Natural killer cell (primary cell): Measurements from ENCODE around the gene GCSAML. TPM values are rescaled to one million over a fixed set of nuclear protein-coding genes. Genes with fewer than 3 reads are reported as not detected.

Experiments
- ATAC-seq, 3 donors: fragments of 150-1000 bp in 2 of 3; fragments of 200-7000 bp in 1 of 3; cut with Tn5 transposase; 1 replicate in 1 of 3; 2 replicates in 2 of 3; pipeline ENCODE4 v1.10.0; 2021; ENCODE audit warnings: mild to moderate bottlenecking in 2 of 3, moderate library complexity in 2 of 3
- DNase-seq, 2 donors: peaks; one replicate each; pipeline versions ENCODE4 v3.0.0 to v3.0.0-alpha.2; 2013 to 2021; ENCODE audit warnings: mixed read lengths in 1 of 2
- H3K27ac ChIP-seq: one replicate; pipeline ENCODE4 v1.5.1; 2013; ENCODE audit warnings: mild to moderate bottlenecking, low read length
- H3K27me3 ChIP-seq: one replicate; pipeline ENCODE4 v1.6.1; 2013; ENCODE audit warnings: low read length; ENCODE audit not compliant: control insufficient read depth, insufficient read depth
- H3K36me3 ChIP-seq: one replicate; pipeline ENCODE4 v1.6.1; 2013; ENCODE audit warnings: low read length; ENCODE audit not compliant: control insufficient read depth, insufficient read depth
- H3K4me1 ChIP-seq: one replicate; pipeline ENCODE4 v1.6.1; 2013; ENCODE audit warnings: low read length; ENCODE audit not compliant: control insufficient read depth, insufficient read depth
- H3K4me3 ChIP-seq: one replicate; pipeline ENCODE4 v1.5.1; 2013; ENCODE audit warnings: low read length
- H3K9me3 ChIP-seq: one replicate; pipeline ENCODE4 v1.6.1; 2013; ENCODE audit warnings: low read length; ENCODE audit not compliant: control insufficient read depth, insufficient read depth
- H3K27ac Mint-ChIP-seq, 2 donors: one replicate each; pipeline ENCODE4 v1.8.0; 2022; ENCODE audit warnings: mild to moderate bottlenecking in 2 of 2, mixed read lengths in 2 of 2, moderate library complexity in 1 of 2
- H3K27me3 Mint-ChIP-seq, 2 donors: one replicate each; pipeline ENCODE4 v1.8.0; 2022; ENCODE audit warnings: low read depth in 2 of 2, mixed read lengths in 2 of 2
- H3K36me3 Mint-ChIP-seq: one replicate; pipeline ENCODE4 v1.8.0; 2022; ENCODE audit warnings: mixed read lengths
- H3K4me1 Mint-ChIP-seq, 2 donors: one replicate each; pipeline ENCODE4 v1.8.0; 2022; ENCODE audit warnings: mixed read lengths in 2 of 2
- H3K4me3 Mint-ChIP-seq: one replicate; pipeline ENCODE4 v1.8.0; 2022; ENCODE audit warnings: mild to moderate bottlenecking, moderate library complexity, mixed read lengths
- H3K9me3 Mint-ChIP-seq, 2 donors: one replicate each; pipeline ENCODE4 v1.8.0; 2022; ENCODE audit warnings: mixed read lengths in 2 of 2
- CTCF ChIP-seq: fragments of 200-600 bp; IDR thresholded peaks from one replicate; pipeline ENCODE4 v1.8.0; 2022; ENCODE audit warnings: antibody characterized with exemption
- WGBS: methylation state at CpG from one replicate; pipeline ENCODE4 v1.1.7; 2013; ENCODE audit warnings: missing lambda C conversion rate; ENCODE audit not compliant: insufficient coverage; 5-methylcytosine and 5-hydroxymethylcytosine counted together
- intact Hi-C: fragments of 100-400 bp; cut with micrococcal nuclease; formaldehyde crosslinking; loops from one replicate; pipeline ENCODE4 v1.14.2; 2022
- total RNA-seq, 4 donors: library from RNA; stranded (reverse); fragments of 120-200 nt in 1 of 4; gene quantifications; one replicate each; pipeline versions ENCODE4 v1.2.3 to v1.2.4, GENCODE V29; 2013 to 2022

GCSAML gene
- 10 to 100 TPM in 1 of 3 donors, 1 to 10 TPM in 1, under 1 TPM in 1; 0.19 to 62.1 (median 1.4) TPM for total RNA-seq
- total RNA-seq (2013): 0.79 TPM

- Histone ChIP-seq H3K4me1 (peaks cover 6% of the 10 kb centered on the region), H3K4me3 (no peak within 1 kb of the TSS), H3K27me3 (no peaks in the 10 kb centered on the region), H3K27ac (no peak within 1 kb of the TSS), H3K9me3 (no peaks in the 10 kb centered on the region), H3K36me3 (no peaks in the 10 kb centered on the region)
- WGBS: 7% methylated on average over 9 of the region's 13 CpGs
- intact Hi-C loops: no loop called here
- peak in 2 of 3 donors; percentile 28 to 31 for ATAC-seq
- Mint-ChIP-seq H3K9me3 (no peaks in the 10 kb centered on the region), H3K4me3 (peak within 1 kb of the TSS; percentile 17), H3K36me3 (no peaks in the 10 kb centered on the region), H3K27ac (no peak within 1 kb of the TSS), H3K4me1 (peaks cover 11 to 13% of the 10 kb centered on the region in 2 donors), H3K27me3 (peaks cover 8 to 10% of the 10 kb centered on the region in 2 donors)
- TF ChIP-seq CTCF: no peak
- DNase-seq: no peak
These were observed at the start of gene GCSAML for GRCh38 chr1:247548769-247549182. Gene GCSAML, plus strand, starts transcription at chr1:247549134. Its CDS starts 58 bp downstream, at chr1:247549192.

- no CpG with 5 or more reads among the region's 3 CpGs for WGBS
- Histone ChIP-seq H3K4me1 (no peaks in the 10 kb centered on the region), H3K27me3 (no peaks in the 10 kb centered on the region), H3K9me3 (no peaks in the 10 kb centered on the region), H3K4me3 (no peak overlapping the region), H3K36me3 (no peaks in the 10 kb centered on the region), H3K27ac (no peak overlapping the region)
- no peaks in the 10 kb centered on the region for H3K9me3 Mint-ChIP-seq
- H3K27ac Mint-ChIP-seq: no peak overlapping the region
- TF ChIP-seq CTCF: no peak
- H3K27me3 Mint-ChIP-seq: peaks cover 5% of the 10 kb centered on the region in 2 donors
- DNase-seq (no peak), ATAC-seq (peak in 1 of 3 donors; percentile 76)
- intact Hi-C loops: no loop called here
- no peaks in the 10 kb centered on the region for H3K4me1 Mint-ChIP-seq
- no peaks in the 10 kb centered on the region for H3K36me3 Mint-ChIP-seq
- H3K4me3 Mint-ChIP-seq: no peak overlapping the region
These were observed 48.1 kb upstream of the GCSAML start for GRCh38 chr1:247500865-247501264.

- Histone ChIP-seq H3K27me3 (no peaks in the 10 kb centered on the region), H3K9me3 (no peaks in the 10 kb centered on the region), H3K36me3 (no peaks in the 10 kb centered on the region), H3K4me1 (no peaks in the 10 kb centered on the region), H3K4me3 (no peak overlapping the region), H3K27ac (no peak overlapping the region)
- WGBS: 33% methylated on average over 2 of the region's 3 CpGs
- TF ChIP-seq CTCF: no peak
- Mint-ChIP-seq H3K4me3 (no peak overlapping the region), H3K9me3 (no peaks in the 10 kb centered on the region), H3K27ac (no peak overlapping the region), H3K27me3 (no peaks in the 10 kb centered on the region), H3K4me1 (no peaks in the 10 kb centered on the region), H3K36me3 (no peaks in the 10 kb centered on the region)
- DNase-seq: no peak
- no peak for ATAC-seq
- intact Hi-C loops: no loop called here
These were observed 42.1 kb upstream of the GCSAML start for GRCh38 chr1:247506831-247507230.
